SU-DHL-6 (cell line): Measurements from ENCODE around the gene SUGCT.

ENCODE experiments used
- EZH2phosphoT487 ChIP-seq: fragments of 200-600 bp; sonication (generic), shearing (Covaris generic); conservative IDR thresholded peaks from 2 replicates; pipeline ENCODE4 v1.6.1; 2018; ENCODE audit warnings: mild to moderate bottlenecking, antibody characterized with exemption, low read length, moderate library complexity, mixed read lengths
- TF ChIP-seq, protein P1 (sequence below): fragments of 200-600 bp; sonication (generic); IDR thresholded peaks from one replicate; pipeline ENCODE4 v1.5.1; 2017; ENCODE audit warnings: antibody characterized with exemption, mild to moderate bottlenecking, low read length, moderate library complexity; ENCODE audit not compliant: insufficient read depth, poor library complexity, severe bottlenecking

DNA sequence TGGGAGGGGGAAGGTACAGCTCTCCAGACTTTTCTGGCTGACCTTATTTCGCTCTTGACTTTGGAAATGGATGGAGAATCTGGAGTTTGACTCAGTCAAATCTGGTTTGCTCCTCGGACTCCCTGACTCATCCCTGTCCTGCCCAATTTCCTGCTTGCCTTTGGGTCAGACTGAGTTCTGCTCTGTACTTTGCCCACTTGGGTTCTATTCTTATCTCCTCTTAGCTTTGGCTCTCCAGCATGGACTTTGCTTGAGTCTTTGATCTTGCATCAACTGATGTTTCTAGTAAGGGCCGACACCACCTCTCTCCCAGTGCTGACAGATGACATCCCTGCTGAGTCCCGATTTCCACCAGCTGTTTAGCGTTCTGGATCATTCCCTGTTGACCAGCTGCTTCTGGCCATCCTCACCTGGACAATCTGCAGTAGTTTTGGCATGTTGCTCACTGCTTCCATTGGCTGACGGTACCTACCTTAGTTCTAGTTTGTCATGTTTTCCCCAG, 335.3 kb downstream of the SUGCT start:
- TF ChIP-seq EZH2phosphoT487 = no peak
- TF ChIP-seq, protein P1, sequence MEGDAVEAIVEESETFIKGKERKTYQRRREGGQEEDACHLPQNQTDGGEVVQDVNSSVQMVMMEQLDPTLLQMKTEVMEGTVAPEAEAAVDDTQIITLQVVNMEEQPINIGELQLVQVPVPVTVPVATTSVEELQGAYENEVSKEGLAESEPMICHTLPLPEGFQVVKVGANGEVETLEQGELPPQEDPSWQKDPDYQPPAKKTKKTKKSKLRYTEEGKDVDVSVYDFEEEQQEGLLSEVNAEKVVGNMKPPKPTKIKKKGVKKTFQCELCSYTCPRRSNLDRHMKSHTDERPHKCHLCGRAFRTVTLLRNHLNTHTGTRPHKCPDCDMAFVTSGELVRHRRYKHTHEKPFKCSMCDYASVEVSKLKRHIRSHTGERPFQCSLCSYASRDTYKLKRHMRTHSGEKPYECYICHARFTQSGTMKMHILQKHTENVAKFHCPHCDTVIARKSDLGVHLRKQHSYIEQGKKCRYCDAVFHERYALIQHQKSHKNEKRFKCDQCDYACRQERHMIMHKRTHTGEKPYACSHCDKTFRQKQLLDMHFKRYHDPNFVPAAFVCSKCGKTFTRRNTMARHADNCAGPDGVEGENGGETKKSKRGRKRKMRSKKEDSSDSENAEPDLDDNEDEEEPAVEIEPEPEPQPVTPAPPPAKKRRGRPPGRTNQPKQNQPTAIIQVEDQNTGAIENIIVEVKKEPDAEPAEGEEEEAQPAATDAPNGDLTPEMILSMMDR = no peak
